AG04449 (cell line): ENCODE measurements around the gene IL20RA.

Experiments
- CTCF ChIA-PET: fragments of 350-600 bp; formaldehyde crosslinking; extraction: SDS; loops from one replicate; lab custom pipeline; 2021; ENCODE audit warnings: antibody characterized with exemption; lab: Yijun Ruan, JAX
- POLR2A ChIA-PET: fragments of 400-600, 350-600 bp; formaldehyde crosslinking; extraction: SDS; loops from one replicate; lab custom pipeline; 2020; ENCODE audit warnings: antibody characterized with exemption, inconsistent platforms; lab: Yijun Ruan, JAX
- DNase-seq: peaks from one replicate; pipeline ENCODE4 v3.0.0-alpha.2; 2010; ENCODE audit warnings: low read depth, low spot score
- H3K4me3 ChIP-seq: 2 replicates; pipeline ENCODE4 v1.5.1; 2011; ENCODE audit warnings: low read depth, mild to moderate bottlenecking, control low read depth, low read length
- TF ChIP-seq, protein P1 (sequence below): IDR thresholded peaks from one replicate; pipeline ENCODE4 v1.5.1; 2011; ENCODE audit warnings: mild to moderate bottlenecking, moderate library complexity, low read length, control low read depth, inconsistent platforms; ENCODE audit not compliant: insufficient read depth; ENCODE audit errors: missing control alignments

IL20RA gene

DNA sequence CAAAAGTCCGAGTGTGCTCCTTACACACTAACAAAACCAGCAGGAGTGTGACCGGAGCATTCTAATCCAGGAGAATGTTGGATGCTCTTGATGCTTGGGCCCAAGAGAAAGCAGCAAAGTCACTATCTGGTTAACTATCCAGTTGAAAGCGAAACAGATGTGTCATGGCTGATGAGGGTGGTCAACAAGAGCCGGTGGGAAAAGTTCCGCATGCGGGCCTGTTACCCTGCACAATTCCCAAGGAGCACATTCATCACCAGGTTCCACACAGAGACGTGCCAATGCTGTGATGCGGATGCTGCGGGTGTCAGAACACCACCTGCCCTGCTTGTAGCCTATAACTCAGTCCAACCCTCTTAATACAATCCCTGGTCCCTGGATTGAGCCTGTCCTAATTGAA lies 38.7 kb downstream of the IL20RA start:
- ChIA-PET POLR2A (no interaction called here), CTCF (no interaction called here)
- DNase-seq, result no peak
- TF ChIP-seq, protein P1, sequence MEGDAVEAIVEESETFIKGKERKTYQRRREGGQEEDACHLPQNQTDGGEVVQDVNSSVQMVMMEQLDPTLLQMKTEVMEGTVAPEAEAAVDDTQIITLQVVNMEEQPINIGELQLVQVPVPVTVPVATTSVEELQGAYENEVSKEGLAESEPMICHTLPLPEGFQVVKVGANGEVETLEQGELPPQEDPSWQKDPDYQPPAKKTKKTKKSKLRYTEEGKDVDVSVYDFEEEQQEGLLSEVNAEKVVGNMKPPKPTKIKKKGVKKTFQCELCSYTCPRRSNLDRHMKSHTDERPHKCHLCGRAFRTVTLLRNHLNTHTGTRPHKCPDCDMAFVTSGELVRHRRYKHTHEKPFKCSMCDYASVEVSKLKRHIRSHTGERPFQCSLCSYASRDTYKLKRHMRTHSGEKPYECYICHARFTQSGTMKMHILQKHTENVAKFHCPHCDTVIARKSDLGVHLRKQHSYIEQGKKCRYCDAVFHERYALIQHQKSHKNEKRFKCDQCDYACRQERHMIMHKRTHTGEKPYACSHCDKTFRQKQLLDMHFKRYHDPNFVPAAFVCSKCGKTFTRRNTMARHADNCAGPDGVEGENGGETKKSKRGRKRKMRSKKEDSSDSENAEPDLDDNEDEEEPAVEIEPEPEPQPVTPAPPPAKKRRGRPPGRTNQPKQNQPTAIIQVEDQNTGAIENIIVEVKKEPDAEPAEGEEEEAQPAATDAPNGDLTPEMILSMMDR, result no peak
- no peak overlapping the region for H3K4me3 ChIP-seq

DNA sequence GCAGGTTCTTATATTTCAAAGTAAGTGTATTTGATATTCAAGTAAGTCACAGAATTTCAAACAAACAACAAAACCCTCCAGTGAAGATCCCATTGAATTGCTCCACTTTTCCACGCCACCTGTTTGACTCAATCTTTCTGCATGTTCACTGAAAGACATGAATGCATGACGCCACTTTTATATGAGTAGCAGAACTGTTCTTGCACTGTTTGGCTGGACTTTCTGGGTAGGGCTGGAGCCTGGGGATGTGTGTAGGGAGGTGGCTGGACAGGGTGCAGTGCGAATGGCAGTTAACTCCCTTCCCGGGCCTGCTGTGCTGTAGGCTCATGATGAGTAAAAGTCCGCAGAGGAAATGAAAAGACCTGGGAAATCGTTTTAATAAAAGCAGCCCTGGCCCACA lies 39.7 kb downstream of the IL20RA start:
- ChIA-PET POLR2A (no interaction called here), CTCF (no interaction called here)
- TF ChIP-seq, protein P1, result no peak

DNA sequence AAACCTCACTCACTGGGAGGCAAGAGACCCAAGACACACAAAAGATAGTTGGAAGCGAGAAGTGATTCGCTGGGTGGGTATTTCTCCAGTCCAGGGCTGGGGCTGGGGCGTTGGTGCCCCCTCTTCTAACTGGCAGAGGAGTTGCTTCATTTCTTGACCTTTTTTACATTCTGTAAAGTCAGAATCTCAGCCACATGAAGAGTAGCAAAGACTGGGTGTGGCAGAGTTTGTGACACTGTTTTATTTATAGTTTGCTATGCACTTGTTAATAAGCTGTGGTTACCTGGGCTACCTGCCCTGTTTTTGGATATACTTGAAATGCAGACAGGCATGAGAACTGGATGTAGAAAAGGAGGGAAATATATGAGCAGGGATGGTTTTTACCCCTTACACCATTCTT lies 42.3 kb downstream of the IL20RA start:
- ChIA-PET POLR2A (no interaction called here), CTCF (interaction anchor here (1.4 kb wide), 1 partner anchor 11 kb away, joined by 6 read pairs; no protein-coding TSS in a partner anchor)
- H3K4me3 ChIP-seq, result no peak overlapping the region
- TF ChIP-seq, protein P1, result no peak
- no peak for DNase-seq

More for the DNA sequence above, 39.7 kb downstream of the IL20RA start:
- DNase-seq, result no peak
- no peak overlapping the region for H3K4me3 ChIP-seq

DNA sequence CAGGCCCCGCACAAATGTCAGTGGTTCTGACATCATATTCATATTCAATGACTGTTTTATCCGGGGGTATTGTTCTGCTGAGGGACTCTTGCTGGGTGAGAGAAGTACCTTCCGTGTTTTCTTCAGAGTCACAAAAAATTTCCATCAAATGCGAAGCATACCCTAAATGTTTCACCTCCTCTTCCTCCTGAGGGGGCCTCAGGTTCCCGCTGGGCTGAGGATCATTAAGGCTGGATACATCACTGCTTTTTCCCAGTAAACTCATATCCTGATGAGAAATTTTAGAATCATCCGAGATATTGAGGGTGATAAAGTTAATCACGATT lies 42.8 kb downstream of the IL20RA start:
- TF ChIP-seq, protein P1, result no peak
- ChIA-PET CTCF (interaction anchor here (1.4 kb wide), 1 partner anchor 11 kb away, joined by 6 read pairs; no protein-coding TSS in a partner anchor), POLR2A (no interaction called here)

DNA sequence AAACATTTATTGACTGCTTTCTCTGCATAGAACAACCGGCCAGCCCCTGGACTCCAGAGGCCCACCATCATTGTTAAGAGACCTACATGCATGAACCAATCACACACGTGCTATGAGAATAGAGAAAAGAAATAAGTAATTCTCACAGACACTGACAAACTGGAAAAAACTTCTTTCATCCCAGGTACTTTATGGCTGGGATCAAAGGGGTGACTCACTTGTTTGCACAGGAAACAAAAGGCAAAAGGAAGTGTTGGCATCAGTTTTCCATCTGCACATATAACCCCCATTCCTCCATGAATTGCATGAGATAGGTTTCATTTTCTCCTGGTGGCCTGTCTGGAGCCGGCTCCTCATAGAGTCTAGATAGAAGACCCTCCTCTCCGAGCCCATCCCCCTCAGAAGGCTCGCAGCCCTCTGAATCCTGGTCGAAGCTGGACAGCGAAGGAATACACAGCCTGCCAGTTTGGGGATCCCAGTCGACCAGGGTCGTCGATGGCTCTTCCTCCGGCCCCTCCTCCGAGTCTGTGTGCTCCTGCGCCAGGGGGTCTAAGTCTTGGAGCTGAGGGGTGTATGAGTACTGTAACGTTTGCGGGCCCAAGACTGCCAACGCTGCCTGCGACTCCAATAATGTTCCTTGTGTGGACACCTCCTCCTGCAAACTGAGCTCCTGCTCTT lies 43.3 kb downstream of the IL20RA start:
- TF ChIP-seq, protein P1, result no peak
- POLR2A ChIA-PET, result no interaction called here
- H3K4me3 ChIP-seq, result no peak overlapping the region
- DNase-seq, result no peak
- CTCF ChIA-PET, result interaction anchor here (1.4 kb wide), 1 partner anchor 12 kb away, joined by 6 read pairs; no protein-coding TSS in a partner anchor

More for the DNA sequence above, 42.8 kb downstream of the IL20RA start:
- DNase-seq, result no peak
- H3K4me3 ChIP-seq, result no peak overlapping the region

DNA sequence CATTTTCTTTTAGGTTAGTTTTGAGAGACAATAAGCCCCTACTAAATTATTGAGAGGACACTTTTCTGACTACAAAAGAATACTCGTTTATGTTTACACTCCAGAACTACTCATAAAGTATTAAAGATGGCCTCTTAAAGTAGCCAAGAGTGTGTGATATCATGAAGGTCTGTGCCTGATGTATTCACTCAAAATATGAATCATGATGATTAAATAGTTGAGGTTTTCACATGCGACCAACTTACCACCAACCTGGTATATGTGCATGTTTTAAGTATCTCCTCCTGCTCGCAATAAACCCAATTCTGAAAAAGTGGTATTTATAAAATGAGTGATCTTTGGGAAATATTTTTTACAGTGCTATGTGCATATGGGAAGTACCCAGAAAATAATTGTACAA lies 43.9 kb downstream of the IL20RA start:
- H3K4me3 ChIP-seq, result no peak overlapping the region
- TF ChIP-seq, protein P1, result no peak
- no peak for DNase-seq
- CTCF ChIA-PET, result no interaction called here
- POLR2A ChIA-PET, result no interaction called here
